GM10266 (cell line): Measurements from ENCODE around the gene FAM227B.
A peak's percentile ranks its signal among the peaks of the same experiment; 100 is the strongest.
"Not testable (repeated sequence)": the region's sequence is repeated elsewhere in the genome, so short reads cannot be mapped to it uniquely, and the experiment has no call there.

Experiments used
- DNase-seq: peaks from one replicate; pipeline ENCODE4 v3.0.0; 2012; ENCODE audit errors: extremely low spot score
- CTCF ChIP-seq: IDR thresholded peaks from 2 replicates; pipeline ENCODE4 v1.5.1; 2012; ENCODE audit warnings: mild to moderate bottlenecking, low read depth; ENCODE audit not compliant: control insufficient read depth, insufficient read depth; ENCODE audit errors: missing control alignments

FAM227B gene

GRCh38 chr15:49620658-49621368, at the start of gene FAM227B, which contains the start of gene DTWD1:
TSS of gene FAM227B (minus strand) at chr15:49620818. CDS start at chr15:49615171, 5,647 bp downstream.
TSS of gene DTWD1 (plus strand) at chr15:49621048. CDS start at chr15:49625168, 4,120 bp downstream.
- peak; percentile 85 for DNase-seq
- TF ChIP-seq CTCF = no peak

GRCh38 chr15:49669288-49669687, 48.7 kb upstream of the FAM227B start:
- no peak for TF ChIP-seq CTCF
- no peak for DNase-seq

- not testable (repeated sequence) for DNase-seq
Observed at GRCh38 chr15:49666486-49666885, 45.9 kb upstream of the FAM227B start.

GRCh38 chr15:49664716-49665115, 44.1 kb upstream of the FAM227B start:
- TF ChIP-seq CTCF = no peak
- no peak for DNase-seq

GRCh38 chr15:49656734-49657133, 36.1 kb upstream of the FAM227B start:
- TF ChIP-seq CTCF = no peak
- DNase-seq = no peak

GRCh38 chr15:49652922-49653321, 32.3 kb upstream of the FAM227B start:
- TF ChIP-seq CTCF = no peak

GRCh38 chr15:49650676-49651075, 30.1 kb upstream of the FAM227B start:
- no peak for TF ChIP-seq CTCF
- no peak for DNase-seq

More at GRCh38 chr15:49652922-49653321, 32.3 kb upstream of the FAM227B start:
- DNase-seq = no peak
